Measurements from ENCODE around the gene MOG. TPM values are rescaled to one million over a fixed set of nuclear protein-coding genes. Genes with fewer than 3 reads are reported as not detected.

The MOG gene
- total RNA-seq, 1 donor from 2014 or later: not detected

Other genes with a start within 250 kb of the MOG start
- not detected in 2 replicates for gene OR12D1, start 242.2 kb upstream of the MOG start, total RNA-seq
- gene OR10C1, start 217.8 kb upstream of the MOG start, total RNA-seq: not detected in 2 replicates
- gene OR11A1, start 200.0 kb upstream of the MOG start, total RNA-seq: not detected in 2 replicates
- gene OR2H1, start 199.9 kb upstream of the MOG start, total RNA-seq: not detected in 2 replicates
- gene MAS1L, start 169.1 kb upstream of the MOG start, total RNA-seq: not detected in 2 replicates
- 3.2 and 4.4 TPM in 2 replicates for gene UBD, start 97.4 kb upstream of the MOG start, total RNA-seq
- not detected in 2 replicates for gene OR2H2, start 72.0 kb upstream of the MOG start, total RNA-seq
- 27.0 and 28.1 TPM in 2 replicates for gene GABBR1, start 23.9 kb upstream of the MOG start, total RNA-seq
- gene ZFP57, start 24.1 kb downstream of the MOG start, total RNA-seq: 2.6 and 3.1 TPM in 2 replicates
- gene HLA-F, start 66.3 kb downstream of the MOG start, total RNA-seq: 550 and 558 TPM in 2 replicates
- 2.7 and 3.2 TPM in 2 replicates for gene HLA-G, start 170.7 kb downstream of the MOG start, total RNA-seq